ENCODE data around the gene USF1. TPM values are rescaled to one million over a fixed set of nuclear protein-coding genes. Genes with fewer than 3 reads are reported as not detected.
A peak's percentile ranks its signal among the peaks of the same experiment; 100 is the strongest.

The USF1 gene, protein sequence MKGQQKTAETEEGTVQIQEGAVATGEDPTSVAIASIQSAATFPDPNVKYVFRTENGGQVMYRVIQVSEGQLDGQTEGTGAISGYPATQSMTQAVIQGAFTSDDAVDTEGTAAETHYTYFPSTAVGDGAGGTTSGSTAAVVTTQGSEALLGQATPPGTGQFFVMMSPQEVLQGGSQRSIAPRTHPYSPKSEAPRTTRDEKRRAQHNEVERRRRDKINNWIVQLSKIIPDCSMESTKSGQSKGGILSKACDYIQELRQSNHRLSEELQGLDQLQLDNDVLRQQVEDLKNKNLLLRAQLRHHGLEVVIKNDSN
- 83.0 and 105 TPM in 2 replicates for total RNA-seq

GRCh38 chr1:161045736-161046604, at the start of gene USF1:
Gene USF1 (minus strand): TSS chr1:161045977. CDS start chr1:161043275, 2,702 bp downstream.
- DNase-seq (ENCODE audit: low read depth in 2 of 2), result peak; percentile 97 to 98

- DNase-seq (ENCODE audit: low read depth in 2 of 2), result no peak
Measured at GRCh38 chr1:161095230-161095629, 49.5 kb upstream of the USF1 start.

DNA sequence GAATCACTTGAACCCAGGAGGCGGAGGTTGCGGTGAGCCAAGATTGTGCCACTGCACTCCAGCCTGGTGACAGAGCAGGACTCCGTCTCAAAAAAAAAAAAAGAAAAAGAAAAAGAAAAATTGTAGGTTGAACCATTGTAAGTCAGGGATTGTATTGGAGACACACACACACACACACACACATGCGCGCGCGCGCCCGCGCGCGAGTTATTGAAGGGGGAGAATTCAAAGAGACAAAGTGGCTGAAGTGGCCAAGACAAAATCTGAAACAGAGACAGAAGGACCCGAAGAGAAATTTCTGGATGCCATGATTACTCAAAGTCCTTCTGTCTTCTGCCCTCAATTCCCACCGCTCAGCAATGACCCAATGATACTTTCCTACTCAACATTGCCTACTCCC, 48.7 kb upstream of the USF1 start:
- DNase-seq (ENCODE audit: low read depth in 2 of 2), result no peak

- peak in 1 of 2 donors; percentile 43 for DNase-seq (ENCODE audit: low read depth in 2 of 2)
Measured at GRCh38 chr1:161092621-161093028, 46.8 kb upstream of the USF1 start.

DNA sequence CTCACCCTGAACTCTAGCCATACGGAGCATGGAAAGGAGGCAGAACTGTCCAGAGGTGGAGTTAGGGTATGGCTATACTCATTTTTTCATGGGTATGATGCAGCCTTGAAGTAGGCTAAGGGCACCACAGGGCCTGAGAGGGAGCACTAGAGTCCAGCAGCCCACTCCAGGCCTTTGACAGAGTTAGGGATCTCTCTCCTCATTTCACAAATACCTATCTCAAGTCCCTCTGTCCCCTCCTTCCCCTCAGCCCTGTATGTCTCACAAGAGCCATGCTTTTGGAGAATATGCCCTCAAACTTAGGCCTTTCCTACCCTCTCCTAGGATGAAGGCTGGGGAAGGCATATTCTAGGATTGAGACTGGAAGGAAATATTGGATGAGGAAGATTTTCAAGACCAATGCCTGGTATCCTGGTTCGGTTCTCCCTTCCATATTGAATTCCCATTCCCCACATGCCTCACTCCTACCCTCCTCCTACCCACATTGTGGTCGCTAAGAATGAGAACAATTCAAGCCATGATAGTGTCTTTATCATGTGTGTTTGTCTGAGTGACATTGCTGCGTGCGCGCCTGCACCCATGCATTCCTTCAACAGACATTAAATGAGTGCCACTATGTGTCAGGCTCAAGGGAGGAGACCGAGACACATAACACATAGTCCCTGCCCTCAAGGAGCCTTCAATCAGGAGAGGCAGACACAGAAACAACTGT, 46.2 kb upstream of the USF1 start:
- DNase-seq (ENCODE audit: low read depth in 2 of 2), result no peak

GRCh38 chr1:161091093-161091492, 45.3 kb upstream of the USF1 start:
- no peak for DNase-seq (ENCODE audit: low read depth in 2 of 2)

DNA sequence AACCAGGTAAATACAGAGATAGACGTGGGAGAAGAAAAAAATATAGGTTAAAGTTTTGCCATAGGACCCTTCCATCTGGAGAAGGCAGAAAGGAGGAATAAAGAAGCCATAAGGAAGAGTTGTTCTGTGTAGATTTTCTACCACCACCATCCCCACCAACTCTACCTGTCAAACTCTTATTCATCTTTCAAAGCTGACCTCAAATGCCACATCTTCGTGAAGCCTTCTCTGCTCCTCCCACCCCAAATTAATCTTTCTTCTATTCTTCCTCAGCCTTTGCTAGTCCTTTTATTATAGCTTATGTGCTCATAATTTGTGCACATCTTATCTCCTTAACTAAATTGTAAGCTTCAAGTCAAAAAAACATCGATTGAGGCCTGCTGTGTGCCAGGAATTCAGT, 44.8 kb upstream of the USF1 start:
- DNase-seq (ENCODE audit: low read depth in 2 of 2), result no peak

- no peak for DNase-seq (ENCODE audit: low read depth in 2 of 2)
Measured at GRCh38 chr1:161089938-161090337, 44.2 kb upstream of the USF1 start.

DNA sequence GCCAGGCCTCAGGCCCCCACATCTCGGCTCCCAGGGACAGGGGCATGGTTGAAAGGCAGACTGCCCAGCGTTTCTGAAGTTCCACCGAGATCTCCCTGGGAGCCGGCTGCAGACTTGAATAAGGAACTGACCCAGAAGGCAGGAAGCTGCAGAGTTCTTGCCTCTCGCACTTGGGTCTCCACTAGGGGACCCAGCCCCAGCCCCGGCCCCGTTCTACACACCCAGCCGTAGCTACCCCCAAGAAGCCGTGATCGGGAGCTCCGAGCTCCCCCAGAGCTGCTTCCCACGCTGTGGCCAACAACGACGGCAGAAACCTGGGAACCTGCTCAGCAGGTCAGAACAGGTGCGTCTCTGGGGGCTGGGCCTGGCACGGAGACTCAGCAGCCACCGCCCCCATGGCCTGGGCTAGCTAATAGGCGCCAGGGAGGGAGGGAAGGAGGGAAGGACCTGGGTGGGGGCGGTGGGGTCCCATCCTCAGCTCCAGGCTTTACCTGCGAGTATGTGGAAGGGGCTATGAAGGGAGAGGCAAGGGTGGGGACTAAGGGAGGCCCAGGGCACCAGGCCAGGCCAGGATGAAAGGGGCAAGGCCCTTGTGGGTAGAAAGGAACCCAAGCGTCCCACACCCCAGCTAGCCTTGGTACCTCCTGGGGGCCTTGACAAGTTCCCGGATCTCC, 43.6 kb upstream of the USF1 start, which contains the start of gene NECTIN4:
Gene NECTIN4, minus strand, starts transcription at position 308 of the 674 bp plus-strand sequence. Its CDS starts 262 bp downstream, at position 46.
- DNase-seq (ENCODE audit: low read depth in 2 of 2), result no peak

GRCh38 chr1:161088587-161089110, 42.9 kb upstream of the USF1 start:
- peak in 1 of 2 donors; percentile 48 for DNase-seq (ENCODE audit: low read depth in 2 of 2)

- no peak for DNase-seq (ENCODE audit: low read depth in 2 of 2)
Measured at GRCh38 chr1:161086457-161086856, 40.7 kb upstream of the USF1 start.

DNA sequence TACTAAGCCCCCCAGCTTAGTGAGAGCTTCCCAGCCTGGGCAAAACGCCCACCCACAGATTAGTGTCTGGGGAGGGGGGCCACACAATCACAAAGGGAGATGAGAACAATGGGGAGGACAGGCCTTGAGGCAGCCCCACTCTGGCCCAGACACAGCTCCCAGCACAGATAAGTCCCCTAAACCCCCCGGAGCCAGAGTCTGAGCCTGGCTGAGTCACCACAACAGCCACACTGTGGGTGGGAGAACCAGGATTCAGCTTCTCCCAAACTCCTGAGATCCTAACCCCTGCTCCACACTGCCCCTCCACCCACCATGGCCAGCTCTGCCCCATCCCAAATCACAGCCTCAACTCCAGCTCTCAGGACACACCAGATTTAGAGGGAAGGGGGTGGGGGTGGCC, 39.4 kb upstream of the USF1 start:
- DNase-seq (ENCODE audit: low read depth in 2 of 2), result no peak

GRCh38 chr1:161084597-161084988, 38.8 kb upstream of the USF1 start:
- DNase-seq (ENCODE audit: low read depth in 2 of 2), result no peak

GRCh38 chr1:161083748-161084596, 38.2 kb upstream of the USF1 start:
- no peak for DNase-seq (ENCODE audit: low read depth in 2 of 2)

- DNase-seq (ENCODE audit: low read depth in 2 of 2), result peak in 1 of 2 donors; percentile 77
Measured at GRCh38 chr1:161082996-161083747, 37.4 kb upstream of the USF1 start.

GRCh38 chr1:161082483-161082882, 36.7 kb upstream of the USF1 start:
- DNase-seq (ENCODE audit: low read depth in 2 of 2), result no peak

DNA sequence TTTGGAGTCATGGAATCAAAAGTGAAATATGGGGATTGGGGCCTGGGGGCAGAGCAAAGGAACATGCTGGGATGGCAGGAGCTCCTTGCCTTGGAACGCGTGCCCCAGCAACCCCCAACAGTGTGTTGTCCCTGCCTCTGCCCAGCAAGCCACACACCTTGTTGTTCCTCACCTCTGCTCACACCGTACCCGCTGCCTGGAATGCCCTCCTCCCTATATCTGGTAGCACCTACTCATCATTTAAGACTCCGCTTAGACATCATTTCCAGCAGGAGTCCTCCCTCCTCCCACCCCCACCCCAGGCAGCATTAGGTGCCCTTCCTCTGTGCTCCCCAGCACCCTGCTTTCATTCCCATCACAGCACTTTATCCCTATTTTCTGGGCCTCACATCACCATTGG, 35.7 kb upstream of the USF1 start:
- DNase-seq (ENCODE audit: low read depth in 2 of 2), result no peak

DNA sequence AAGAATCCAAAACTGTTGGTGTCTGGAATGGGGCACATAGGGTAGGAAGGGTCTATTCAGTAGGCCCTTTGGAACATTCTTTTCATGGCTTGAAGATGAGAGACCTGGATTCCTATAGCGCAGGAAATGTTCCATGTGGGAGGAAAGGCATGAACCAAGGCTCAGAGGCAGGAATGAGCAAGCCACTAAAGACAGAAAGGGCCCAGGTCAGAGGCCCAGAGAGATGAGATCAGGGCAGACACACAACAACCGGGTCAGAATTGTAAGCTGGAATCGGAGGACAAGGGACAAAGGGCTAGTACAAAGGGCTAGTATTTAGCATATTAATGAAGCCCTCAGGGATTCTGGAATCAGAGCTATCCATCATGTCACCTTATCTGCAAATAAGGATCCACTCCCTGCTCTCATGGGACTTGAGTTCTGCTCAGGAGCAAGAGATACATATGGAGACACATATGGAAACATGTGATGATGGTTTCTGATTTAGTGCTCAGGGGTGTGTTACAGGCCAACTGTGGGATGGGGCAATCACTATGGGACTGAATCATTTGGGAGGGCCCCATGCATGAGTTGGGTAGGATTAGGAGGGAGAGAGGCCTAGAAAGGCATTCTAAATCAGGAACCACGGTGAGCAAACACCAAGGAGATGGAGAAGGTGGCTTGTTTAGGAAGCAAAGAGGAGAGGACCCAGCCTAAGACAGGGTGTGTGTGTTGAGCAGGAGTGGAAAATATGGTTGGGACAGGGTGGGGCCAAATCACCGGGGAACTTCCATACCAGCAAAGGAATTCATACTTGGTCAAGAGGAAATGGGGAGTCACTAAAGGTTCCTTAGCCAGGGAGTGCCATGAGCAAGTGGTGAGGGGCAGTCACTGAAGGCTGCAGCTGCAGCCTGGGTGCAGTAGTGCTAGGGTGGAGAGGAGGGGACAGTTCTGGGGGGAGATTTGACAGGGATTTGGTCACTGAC, 34.9 kb upstream of the USF1 start:
- no peak for DNase-seq (ENCODE audit: low read depth in 2 of 2)

Data from lung microvascular endothelial cell (primary cell).